Smooth muscle cell (in vitro differentiated cells): ENCODE results near the gene CWC27. TPM values are rescaled to one million over a fixed set of nuclear protein-coding genes. Genes with fewer than 3 reads are reported as not detected.

ENCODE experiments used
- DNase-seq: peaks from one replicate; lab custom pipeline; 2025; ENCODE audit not compliant: unreplicated experiment; lab: John Stamatoyannopoulos, UW
- H2AFZ ChIP-seq: fragments of 200-600 bp; sonication (generic); 2 replicates; pipeline ENCODE4 v1.6.0; 2016; ENCODE audit warnings: antibody characterized with exemption, low read depth, mild to moderate bottlenecking
- H3F3A ChIP-seq: fragments of 200-600 bp; sonication (generic); 2 replicates; pipeline ENCODE4 v1.6.0; 2017; ENCODE audit warnings: antibody characterized with exemption, low read depth
- H3K27ac ChIP-seq: fragments of 200-600 bp; sonication (generic); 2 replicates; pipeline ENCODE4 v1.5.1; 2016; ENCODE audit warnings: low read depth, mild to moderate bottlenecking
- H3K27me3 ChIP-seq: fragments of 200-600 bp; sonication (generic); 2 replicates; pipeline ENCODE4 v1.6.1; 2016; ENCODE audit warnings: low read depth, mild to moderate bottlenecking
- H3K36me3 ChIP-seq: fragments of 200-600 bp; sonication (generic); 2 replicates; pipeline ENCODE4 v1.5.1; 2016; ENCODE audit warnings: low read depth
- H3K4me1 ChIP-seq: fragments of 200-600 bp; sonication (generic); 2 replicates; pipeline ENCODE4 v1.5.1; 2016; ENCODE audit warnings: low read depth
- H3K4me2 ChIP-seq: fragments of 200-600 bp; sonication (generic); 2 replicates; pipeline ENCODE4 v1.6.0; 2016; ENCODE audit warnings: mild to moderate bottlenecking
- H3K4me3 ChIP-seq: fragments of 200-600 bp; sonication (generic); 2 replicates; pipeline ENCODE4 v1.5.1; 2016; ENCODE audit warnings: mild to moderate bottlenecking
- H3K79me2 ChIP-seq: fragments of 200-600 bp; sonication (generic); 2 replicates; pipeline ENCODE4 v1.6.0; 2016; ENCODE audit warnings: low read depth, mild to moderate bottlenecking
- H3K9ac ChIP-seq: fragments of 200-600 bp; sonication (generic); 2 replicates; pipeline ENCODE4 v1.6.0; 2016; ENCODE audit warnings: low read depth
- H3K9me3 ChIP-seq: fragments of 200-600 bp; sonication (generic); replicated peaks from 2 replicates; pipeline ENCODE4 v1.5.1; 2016; ENCODE audit warnings: low read depth
- H4K20me1 ChIP-seq: fragments of 200-600 bp; sonication (generic); 2 replicates; pipeline ENCODE4 v1.6.0; 2016; ENCODE audit warnings: low read depth
- WGBS: methylation state at CpG from one replicate; pipeline ENCODE4 v1.1.7; 2016; ENCODE audit warnings: low lambda C conversion rate; 5-methylcytosine and 5-hydroxymethylcytosine counted together
- polyA plus RNA-seq: library from polyadenylated mRNA; unstranded; fragments of >200 nt; fragmentation: Nextera tagmentation; extraction: Ambion mirVana; gene quantifications from 2 replicates; pipeline ENCODE4 v1.2.1, GENCODE V29; 2016
- total RNA-seq: library from RNA; depleted of rRNA; stranded (reverse); fragments of >200 nt; gene quantifications from 2 replicates; pipeline ENCODE4 v1.2.3, GENCODE V29; 2014
- TF ChIP-seq, protein P1 (sequence below): fragments of 200-600 bp; sonication (generic); IDR thresholded peaks from 2 replicates; pipeline ENCODE4 v1.5.1; 2017; ENCODE audit warnings: borderline replicate concordance, mild to moderate bottlenecking, antibody characterized with exemption; ENCODE audit not compliant: insufficient read depth, poor library complexity, severe bottlenecking

The CWC27 gene
- total and polyA plus RNA-seq, 2 experiments from 2014 or later: 34.6 to 40.8 TPM

DNA sequence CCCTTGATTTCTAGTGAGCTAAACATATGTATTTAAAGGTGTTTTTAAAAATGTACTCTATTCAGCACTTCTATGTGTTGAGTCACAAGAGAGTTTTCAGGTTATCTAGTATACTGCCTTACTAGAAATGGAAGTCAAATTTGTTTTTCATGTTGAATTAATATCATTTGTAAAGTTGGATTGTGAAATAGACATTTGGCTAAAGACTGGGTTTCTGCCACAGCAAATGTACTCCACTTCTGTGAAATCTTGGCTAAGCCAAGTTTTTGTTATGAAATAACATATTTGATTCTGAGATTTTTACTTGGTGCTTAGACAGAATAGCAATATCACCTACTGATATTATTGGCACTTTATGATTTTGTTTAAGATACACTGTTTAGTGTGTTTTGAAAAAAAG, 106.0 kb downstream of the CWC27 start:
- no peaks in the 10 kb centered on the region for H3K27me3 ChIP-seq
- H3K36me3 ChIP-seq: no peaks in the 10 kb centered on the region
- H3F3A ChIP-seq: no peaks in the 10 kb centered on the region
- no peaks in the 10 kb centered on the region for H4K20me1 ChIP-seq
- no peak overlapping the region for H3K27ac ChIP-seq
- TF ChIP-seq, protein P1, sequence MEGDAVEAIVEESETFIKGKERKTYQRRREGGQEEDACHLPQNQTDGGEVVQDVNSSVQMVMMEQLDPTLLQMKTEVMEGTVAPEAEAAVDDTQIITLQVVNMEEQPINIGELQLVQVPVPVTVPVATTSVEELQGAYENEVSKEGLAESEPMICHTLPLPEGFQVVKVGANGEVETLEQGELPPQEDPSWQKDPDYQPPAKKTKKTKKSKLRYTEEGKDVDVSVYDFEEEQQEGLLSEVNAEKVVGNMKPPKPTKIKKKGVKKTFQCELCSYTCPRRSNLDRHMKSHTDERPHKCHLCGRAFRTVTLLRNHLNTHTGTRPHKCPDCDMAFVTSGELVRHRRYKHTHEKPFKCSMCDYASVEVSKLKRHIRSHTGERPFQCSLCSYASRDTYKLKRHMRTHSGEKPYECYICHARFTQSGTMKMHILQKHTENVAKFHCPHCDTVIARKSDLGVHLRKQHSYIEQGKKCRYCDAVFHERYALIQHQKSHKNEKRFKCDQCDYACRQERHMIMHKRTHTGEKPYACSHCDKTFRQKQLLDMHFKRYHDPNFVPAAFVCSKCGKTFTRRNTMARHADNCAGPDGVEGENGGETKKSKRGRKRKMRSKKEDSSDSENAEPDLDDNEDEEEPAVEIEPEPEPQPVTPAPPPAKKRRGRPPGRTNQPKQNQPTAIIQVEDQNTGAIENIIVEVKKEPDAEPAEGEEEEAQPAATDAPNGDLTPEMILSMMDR: no peak
- peaks cover 4% of the 10 kb centered on the region for H3K4me1 ChIP-seq
- DNase-seq: no peak
- H3K4me3 ChIP-seq: no peak overlapping the region
- no peaks in the 10 kb centered on the region for H3K79me2 ChIP-seq
- no peaks in the 10 kb centered on the region for H3K9me3 ChIP-seq
- H3K4me2 ChIP-seq: no peak overlapping the region
- no peak overlapping the region for H3K9ac ChIP-seq
- H2AFZ ChIP-seq: no peak overlapping the region

DNA sequence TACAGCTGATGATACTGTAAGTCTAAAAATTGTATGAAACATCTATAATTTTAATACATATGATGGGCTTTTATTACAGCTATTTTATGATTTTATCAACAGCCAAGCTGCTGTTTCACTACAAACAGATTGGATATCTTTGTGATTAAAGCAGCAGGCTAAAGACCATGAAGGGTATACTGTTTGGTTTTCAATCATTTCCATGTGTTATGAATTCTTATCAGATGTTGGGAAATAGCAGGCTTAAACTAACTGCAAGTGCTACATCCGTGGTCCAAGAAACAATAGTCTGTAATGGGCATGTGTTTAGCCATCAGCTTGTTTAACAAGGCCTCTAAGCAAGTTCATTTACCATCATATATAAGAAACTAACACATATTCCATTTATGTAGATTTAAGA, 107.5 kb downstream of the CWC27 start:
- no peak overlapping the region for H3K27ac ChIP-seq
- no peak for DNase-seq
- no peak overlapping the region for H2AFZ ChIP-seq
- H3K36me3 ChIP-seq: no peaks in the 10 kb centered on the region
- 61% methylated on average over 1 of the region's 1 CpG for WGBS
- H3F3A ChIP-seq: no peaks in the 10 kb centered on the region
- no peaks in the 10 kb centered on the region for H4K20me1 ChIP-seq
- H3K4me3 ChIP-seq: no peak overlapping the region
- TF ChIP-seq, protein P1: no peak
- H3K9ac ChIP-seq: no peak overlapping the region
- H3K4me2 ChIP-seq: no peak overlapping the region
- no peaks in the 10 kb centered on the region for H3K4me1 ChIP-seq
- no peaks in the 10 kb centered on the region for H3K27me3 ChIP-seq
- no peaks in the 10 kb centered on the region for H3K79me2 ChIP-seq
- H3K9me3 ChIP-seq: no peaks in the 10 kb centered on the region

DNA sequence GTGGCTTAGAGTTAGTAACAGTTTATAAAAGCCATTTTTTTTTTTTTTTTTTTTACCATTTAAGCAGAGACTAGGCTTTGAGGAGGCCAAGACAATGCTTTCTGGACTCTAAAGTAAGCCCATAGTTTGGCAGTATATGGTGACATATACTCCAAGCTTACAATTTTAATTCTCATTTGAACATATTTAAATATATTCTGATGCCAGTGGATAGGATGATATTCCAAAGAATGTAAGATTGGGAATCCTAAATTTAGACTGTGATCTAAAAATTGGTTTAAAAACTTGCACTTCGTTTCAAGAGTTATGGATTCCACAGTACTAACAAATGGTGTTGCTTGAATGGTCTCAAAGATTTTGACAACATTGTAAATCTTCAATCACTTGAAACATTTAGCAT, 112.1 kb downstream of the CWC27 start:
- Histone ChIP-seq H3K4me3 (no peak overlapping the region), H3K4me2 (no peak overlapping the region), H4K20me1 (no peaks in the 10 kb centered on the region), H3K9me3 (no peaks in the 10 kb centered on the region), H3K36me3 (no peaks in the 10 kb centered on the region), H3K27ac (no peak overlapping the region), H3K79me2 (no peaks in the 10 kb centered on the region), H3K27me3 (no peaks in the 10 kb centered on the region), H2AFZ (no peak overlapping the region), H3K9ac (no peak overlapping the region), H3F3A (no peaks in the 10 kb centered on the region), H3K4me1 (no peaks in the 10 kb centered on the region)
- no peak for DNase-seq
- TF ChIP-seq, protein P1: no peak
- WGBS: 90% methylated on average over 1 of the region's 1 CpG

DNA sequence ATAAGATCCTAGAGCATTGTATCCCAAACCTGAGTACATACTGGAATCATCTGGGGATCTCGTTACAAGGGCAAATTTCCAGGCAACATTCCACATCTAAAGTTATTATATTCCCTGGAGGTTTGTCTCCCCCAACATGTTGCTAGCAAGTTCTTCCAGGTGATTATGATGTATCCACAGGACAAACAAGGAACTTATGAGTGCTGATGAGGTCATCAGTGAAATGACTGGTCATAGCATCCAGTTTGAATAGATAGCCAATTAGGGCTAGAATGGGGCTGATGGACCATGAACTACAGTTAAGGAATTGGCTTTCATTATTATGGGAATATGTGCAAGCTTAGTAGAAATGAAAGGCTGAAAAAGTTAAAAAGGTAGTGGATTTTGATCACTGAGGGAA, 115.2 kb downstream of the CWC27 start:
- no peaks in the 10 kb centered on the region for H3K9me3 ChIP-seq
- no peak for DNase-seq

More for the DNA sequence above, 115.2 kb downstream of the CWC27 start:
- Histone ChIP-seq H3K4me3 (no peak overlapping the region), H2AFZ (no peak overlapping the region), H3K4me2 (no peak overlapping the region), H3K27ac (no peak overlapping the region), H3K27me3 (no peaks in the 10 kb centered on the region), H3K9ac (no peak overlapping the region), H4K20me1 (no peaks in the 10 kb centered on the region), H3K4me1 (no peaks in the 10 kb centered on the region), H3K36me3 (no peaks in the 10 kb centered on the region), H3K79me2 (no peaks in the 10 kb centered on the region), H3F3A (no peaks in the 10 kb centered on the region)
- TF ChIP-seq, protein P1: no peak
- 96% methylated on average over 1 of the region's 1 CpG for WGBS
